ENCODE data around the gene SAMD14.

SAMD14 gene

GRCh38 chr17:50112694-50113093, 17.3 kb downstream of the SAMD14 start:
- no peak for DNase-seq (ENCODE audit: low read depth)

DNA sequence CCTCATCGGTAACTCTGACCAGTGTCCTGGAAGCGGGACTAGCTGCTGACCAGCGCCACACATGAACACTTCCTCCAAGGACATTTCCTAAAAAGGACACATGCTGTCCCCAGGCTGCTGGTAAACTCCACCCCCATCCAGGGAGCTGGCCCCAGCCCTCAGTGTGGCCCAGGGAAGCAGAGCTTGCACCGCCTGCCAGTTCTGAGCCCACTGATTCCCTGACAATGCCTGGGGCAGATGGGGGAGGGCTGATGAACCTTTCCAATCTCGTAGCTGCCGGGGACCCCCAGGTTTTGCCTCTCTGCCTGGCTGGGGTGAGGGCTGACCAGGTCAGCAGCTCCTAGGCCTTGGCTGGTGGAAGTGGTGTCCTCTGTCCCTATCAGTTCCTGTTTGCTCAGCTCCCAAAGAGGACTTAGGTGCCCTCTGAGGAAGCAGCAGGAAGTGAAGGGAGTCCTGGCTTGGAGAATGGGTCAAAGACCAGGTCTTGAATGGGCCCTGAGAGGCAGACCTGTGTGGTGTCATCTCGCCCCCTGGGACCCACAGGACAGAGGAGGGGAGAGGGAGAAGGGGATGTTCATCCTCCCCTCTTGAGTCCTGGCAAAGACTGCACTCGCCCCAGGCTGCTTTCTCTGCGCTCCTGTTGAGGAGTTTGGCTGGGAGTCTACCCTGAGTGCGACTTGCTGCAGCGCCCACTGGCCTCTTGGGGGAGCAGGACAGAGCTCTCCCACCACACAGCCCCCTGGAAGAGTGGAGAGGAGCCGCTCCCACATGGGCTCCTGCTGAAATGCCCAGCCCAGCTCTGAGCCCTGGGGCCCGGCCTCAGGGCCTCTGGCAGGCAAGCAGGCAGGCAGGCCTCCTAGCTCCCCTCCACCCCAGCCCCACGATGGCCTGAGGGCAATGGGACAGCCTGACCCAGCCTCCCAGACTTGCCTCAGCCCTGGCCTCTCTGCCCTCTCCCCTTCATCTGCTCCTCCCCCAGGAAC, 18.0 kb downstream of the SAMD14 start:
- no peak for DNase-seq (ENCODE audit: low read depth)

DNA sequence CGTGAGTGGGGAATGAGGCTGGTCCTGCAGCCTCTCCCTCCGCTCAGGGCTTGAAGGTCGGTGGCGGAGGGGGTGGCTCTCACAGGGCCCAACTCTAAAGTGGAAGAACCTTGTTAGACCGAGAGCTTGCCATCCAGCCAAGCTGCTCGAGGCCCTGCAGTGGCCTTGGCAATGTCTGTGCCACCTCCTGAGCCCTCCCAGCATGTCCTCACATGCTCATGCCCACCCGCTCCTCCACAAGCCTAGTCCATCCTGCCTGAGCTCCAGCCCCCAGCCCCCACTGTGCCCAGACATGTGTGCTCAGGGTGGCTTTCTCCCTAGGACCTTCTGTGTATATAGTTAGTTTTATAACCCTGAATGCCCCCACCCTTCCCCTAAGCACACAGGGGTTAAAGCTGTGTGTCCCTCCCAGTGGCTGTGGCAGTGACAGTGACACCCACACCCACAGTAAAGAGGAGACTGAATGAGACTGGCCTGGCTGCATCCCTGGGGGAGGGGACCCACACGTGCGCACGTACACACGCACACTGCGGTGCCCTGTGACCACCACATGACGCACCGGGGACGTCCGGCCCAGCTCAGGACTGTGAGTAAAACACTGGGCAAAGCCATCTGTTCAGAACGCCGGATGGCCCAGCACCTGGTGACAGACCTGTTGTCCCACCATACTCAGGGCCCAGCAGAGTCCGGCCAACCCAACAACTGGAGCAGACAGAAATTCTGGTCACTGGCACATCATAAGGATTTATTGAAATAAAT, 19.2 kb downstream of the SAMD14 start:
- DNase-seq (ENCODE audit: low read depth) = no peak

- no peak for DNase-seq (ENCODE audit: low read depth)
These were observed 20.2 kb downstream of the SAMD14 start for GRCh38 chr17:50109785-50110184.

- DNase-seq (ENCODE audit: low read depth) = no peak
These were observed 20.8 kb downstream of the SAMD14 start for GRCh38 chr17:50109207-50109606.

DNA sequence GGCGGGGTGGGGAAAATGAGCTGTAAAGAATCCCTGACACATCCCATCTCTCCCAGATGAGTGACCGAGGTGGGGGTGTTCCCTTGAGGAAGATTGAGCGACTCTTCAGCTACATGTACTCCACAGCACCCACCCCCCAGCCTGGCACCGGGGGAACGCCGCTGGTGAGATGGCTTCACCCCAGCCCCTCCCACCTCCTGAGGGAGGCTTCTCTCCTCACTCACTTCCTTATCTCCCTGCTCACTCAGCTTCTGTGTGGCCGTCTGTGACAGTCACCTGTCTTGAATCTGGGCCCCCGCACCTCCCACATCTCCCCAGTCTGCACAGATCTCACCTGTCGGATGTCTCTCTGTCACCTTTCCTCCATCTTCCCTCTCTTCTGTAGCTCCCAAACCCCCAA, 21.4 kb downstream of the SAMD14 start:
- no peak for DNase-seq (ENCODE audit: low read depth)

- no peak for DNase-seq (ENCODE audit: low read depth)
These were observed 22.1 kb downstream of the SAMD14 start for GRCh38 chr17:50107790-50108414.

DNA sequence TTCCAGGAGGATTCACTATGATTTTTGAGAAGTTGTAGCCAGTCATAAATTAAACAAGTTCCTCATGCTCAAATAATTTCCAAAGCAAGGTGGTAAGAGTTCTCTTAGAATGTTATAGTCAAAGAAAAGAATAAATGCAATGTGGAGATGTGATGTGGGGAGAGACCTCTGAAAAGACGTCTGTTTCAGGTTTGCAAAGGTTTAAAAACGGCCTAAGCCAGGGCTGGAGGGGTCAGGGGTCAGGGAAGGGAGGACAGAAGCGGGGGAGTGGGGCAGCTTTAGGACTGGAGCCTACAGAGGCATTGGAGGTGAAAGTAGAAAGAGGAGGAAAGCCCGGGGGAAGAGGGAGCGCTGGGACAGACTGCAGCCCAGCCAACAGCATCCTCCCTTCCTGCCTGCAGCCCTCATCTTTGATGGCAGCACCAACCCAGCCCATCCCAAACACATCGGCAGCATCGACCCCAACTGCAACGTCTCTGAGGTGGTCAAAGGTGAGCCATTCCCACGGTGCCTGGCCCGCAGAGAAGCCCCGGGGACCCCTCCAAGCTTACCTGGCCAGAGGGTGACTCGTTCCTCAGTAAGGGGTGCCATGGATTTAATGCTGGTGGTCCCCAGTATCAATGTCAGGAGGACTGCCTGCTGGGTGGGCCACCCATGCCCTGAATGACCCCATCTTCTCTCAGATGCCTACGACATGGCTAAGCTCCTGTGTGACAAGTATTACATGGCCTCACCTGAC, 23.4 kb downstream of the SAMD14 start:
- DNase-seq (ENCODE audit: low read depth) = no peak

GRCh38 chr17:50105811-50106210, 24.1 kb downstream of the SAMD14 start:
- DNase-seq (ENCODE audit: low read depth) = no peak

GRCh38 chr17:50103941-50104340, 26.0 kb downstream of the SAMD14 start:
- no peak for DNase-seq (ENCODE audit: low read depth)

GRCh38 chr17:50103252-50103651, 26.7 kb downstream of the SAMD14 start:
- no peak for DNase-seq (ENCODE audit: low read depth)

GRCh38 chr17:50102164-50102991, 27.6 kb downstream of the SAMD14 start:
- DNase-seq (ENCODE audit: low read depth) = no peak

- DNase-seq (ENCODE audit: low read depth) = no peak
These were observed 28.4 kb downstream of the SAMD14 start for GRCh38 chr17:50101346-50102163.

DNA sequence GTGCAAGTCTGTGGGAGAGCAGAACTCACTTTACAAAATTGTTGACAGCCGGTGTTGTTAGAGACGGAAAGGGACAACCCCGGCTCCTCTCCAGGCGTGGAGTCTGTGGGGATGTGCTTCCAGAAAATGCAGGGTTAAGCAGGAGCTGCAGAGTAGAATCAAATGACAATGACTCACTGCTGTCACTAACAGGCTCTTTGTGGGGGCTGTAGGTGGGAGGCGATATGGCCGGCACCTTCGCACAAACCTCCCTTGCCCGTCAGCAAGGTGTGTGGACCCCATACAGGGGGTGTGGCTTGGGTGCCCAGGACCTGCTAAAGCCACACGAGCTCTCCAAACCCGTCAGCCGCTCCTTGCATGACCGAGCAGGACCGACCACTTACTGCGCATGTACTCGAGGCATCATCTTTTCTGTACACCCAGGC, 29.0 kb downstream of the SAMD14 start:
- DNase-seq (ENCODE audit: low read depth) = no peak

DNA sequence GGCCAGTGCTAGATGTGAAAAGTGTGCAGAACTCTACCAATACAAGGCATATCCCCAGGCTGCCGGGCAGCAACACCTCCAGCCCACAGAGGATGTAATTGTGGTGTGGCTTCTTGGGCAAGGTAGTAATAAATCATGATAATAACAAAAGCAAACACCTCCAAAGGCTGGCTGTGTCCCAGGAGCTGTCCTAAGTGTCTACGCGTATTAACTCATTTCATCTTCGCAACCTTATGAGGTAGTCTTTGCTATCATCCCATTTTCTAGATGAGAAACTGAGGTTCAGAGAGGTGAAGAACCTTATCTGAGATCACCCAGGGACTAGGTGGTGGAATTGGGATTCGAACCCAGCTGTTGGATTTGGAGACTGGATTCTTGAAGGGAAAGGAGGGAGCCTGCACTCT, 29.5 kb downstream of the SAMD14 start:
- no peak for DNase-seq (ENCODE audit: low read depth)

- no peak for DNase-seq (ENCODE audit: low read depth)
These were observed 31.0 kb downstream of the SAMD14 start for GRCh38 chr17:50099003-50099402.

DNA sequence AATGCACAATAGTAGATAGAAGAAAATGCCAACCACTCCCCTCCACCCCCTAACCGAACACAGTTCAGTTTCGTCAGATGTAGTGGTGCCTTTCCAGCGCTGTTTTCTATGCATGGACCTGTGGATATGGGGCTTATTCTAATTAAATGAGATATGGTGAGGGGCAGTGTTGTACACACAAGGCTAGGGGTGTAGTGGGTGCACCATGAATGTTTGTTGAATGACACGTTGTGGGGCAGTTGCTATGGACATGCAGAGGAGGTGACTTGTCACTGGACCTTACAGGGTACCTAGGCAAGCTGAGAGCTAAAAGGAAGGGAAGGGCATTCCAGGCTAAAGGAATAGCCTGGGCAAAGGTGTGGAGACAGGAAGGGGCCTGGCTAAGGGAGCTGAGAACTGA, 31.4 kb downstream of the SAMD14 start:
- no peak for DNase-seq (ENCODE audit: low read depth)

GRCh38 chr17:50097926-50098325, 32.0 kb downstream of the SAMD14 start:
- no peak for DNase-seq (ENCODE audit: low read depth)

DNA sequence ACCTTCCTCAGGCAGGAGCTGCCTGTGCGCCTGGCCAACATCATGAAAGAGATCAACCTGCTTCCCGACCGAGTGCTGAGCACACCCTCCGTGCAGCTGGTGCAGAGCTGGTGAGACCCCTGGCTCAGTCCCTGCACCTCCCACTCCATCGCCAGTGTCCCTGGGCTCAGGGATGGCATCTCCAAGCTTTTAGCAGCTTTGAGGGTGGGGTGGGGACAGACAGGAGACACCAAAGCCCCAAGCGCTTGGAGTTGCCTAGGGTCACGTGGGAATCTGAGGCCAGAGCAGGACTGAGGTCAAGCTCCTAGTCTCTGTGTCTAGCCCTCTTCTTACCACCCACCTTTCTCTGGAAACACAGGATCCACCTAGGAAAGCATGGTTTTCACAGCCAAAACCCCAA, 32.5 kb downstream of the SAMD14 start:
- DNase-seq (ENCODE audit: low read depth) = no peak

- no peak for DNase-seq (ENCODE audit: low read depth)
These were observed 33.2 kb downstream of the SAMD14 start for GRCh38 chr17:50096758-50097157.

Data from T-helper 22 cell (primary cell).